ENCODE results near the gene ST7. TPM values are rescaled to one million over a fixed set of nuclear protein-coding genes. Genes with fewer than 3 reads are reported as not detected.

The ST7 gene
- polyA plus RNA-seq, 2 of the 4 experiments (the other 2 are of a cell fraction): 16.2 to 26.0 TPM

GRCh38 chr7:117202511-117202910 is 249.2 kb downstream of the ST7 start:
- ATAC-seq (no peak), DNase-seq (ENCODE audit: low read depth in 1 of 2, low spot score in 1 of 2) (no peak), FAIRE-seq (no peak)
- POLR2A ChIA-PET: no interaction called here
- WGBS (ENCODE audit: missing lambda C conversion rate): 83% methylated on average over 3 of the region's 3 CpGs
- Histone ChIP-seq H3K4me2 (no peak overlapping the region), H3K27ac (no peak overlapping the region), H3K9me3 (no peaks in the 10 kb centered on the region), H3K4me3 (no peak overlapping the region), H3K4me1 (no peaks in the 10 kb centered on the region)
- CTCF ChIA-PET: interaction anchor here (0.9 to 4.5 kb wide), 2 partner anchors 10 to 17 kb away, joined by 3 to 21 read pairs; no protein-coding TSS in a partner anchor
- TF ChIP-seq JUN (IDR thresholded peaks at IDR 0.05): no peak
- TF ChIP-seq, protein P1, sequence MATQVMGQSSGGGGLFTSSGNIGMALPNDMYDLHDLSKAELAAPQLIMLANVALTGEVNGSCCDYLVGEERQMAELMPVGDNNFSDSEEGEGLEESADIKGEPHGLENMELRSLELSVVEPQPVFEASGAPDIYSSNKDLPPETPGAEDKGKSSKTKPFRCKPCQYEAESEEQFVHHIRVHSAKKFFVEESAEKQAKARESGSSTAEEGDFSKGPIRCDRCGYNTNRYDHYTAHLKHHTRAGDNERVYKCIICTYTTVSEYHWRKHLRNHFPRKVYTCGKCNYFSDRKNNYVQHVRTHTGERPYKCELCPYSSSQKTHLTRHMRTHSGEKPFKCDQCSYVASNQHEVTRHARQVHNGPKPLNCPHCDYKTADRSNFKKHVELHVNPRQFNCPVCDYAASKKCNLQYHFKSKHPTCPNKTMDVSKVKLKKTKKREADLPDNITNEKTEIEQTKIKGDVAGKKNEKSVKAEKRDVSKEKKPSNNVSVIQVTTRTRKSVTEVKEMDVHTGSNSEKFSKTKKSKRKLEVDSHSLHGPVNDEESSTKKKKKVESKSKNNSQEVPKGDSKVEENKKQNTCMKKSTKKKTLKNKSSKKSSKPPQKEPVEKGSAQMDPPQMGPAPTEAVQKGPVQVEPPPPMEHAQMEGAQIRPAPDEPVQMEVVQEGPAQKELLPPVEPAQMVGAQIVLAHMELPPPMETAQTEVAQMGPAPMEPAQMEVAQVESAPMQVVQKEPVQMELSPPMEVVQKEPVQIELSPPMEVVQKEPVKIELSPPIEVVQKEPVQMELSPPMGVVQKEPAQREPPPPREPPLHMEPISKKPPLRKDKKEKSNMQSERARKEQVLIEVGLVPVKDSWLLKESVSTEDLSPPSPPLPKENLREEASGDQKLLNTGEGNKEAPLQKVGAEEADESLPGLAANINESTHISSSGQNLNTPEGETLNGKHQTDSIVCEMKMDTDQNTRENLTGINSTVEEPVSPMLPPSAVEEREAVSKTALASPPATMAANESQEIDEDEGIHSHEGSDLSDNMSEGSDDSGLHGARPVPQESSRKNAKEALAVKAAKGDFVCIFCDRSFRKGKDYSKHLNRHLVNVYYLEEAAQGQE (IDR thresholded peaks at IDR 0.05): no peak
- TF ChIP-seq, protein P2, sequence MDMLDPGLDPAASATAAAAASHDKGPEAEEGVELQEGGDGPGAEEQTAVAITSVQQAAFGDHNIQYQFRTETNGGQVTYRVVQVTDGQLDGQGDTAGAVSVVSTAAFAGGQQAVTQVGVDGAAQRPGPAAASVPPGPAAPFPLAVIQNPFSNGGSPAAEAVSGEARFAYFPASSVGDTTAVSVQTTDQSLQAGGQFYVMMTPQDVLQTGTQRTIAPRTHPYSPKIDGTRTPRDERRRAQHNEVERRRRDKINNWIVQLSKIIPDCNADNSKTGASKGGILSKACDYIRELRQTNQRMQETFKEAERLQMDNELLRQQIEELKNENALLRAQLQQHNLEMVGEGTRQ (IDR thresholded peaks at IDR 0.05): no peak
- TF ChIP-seq, protein P3, sequence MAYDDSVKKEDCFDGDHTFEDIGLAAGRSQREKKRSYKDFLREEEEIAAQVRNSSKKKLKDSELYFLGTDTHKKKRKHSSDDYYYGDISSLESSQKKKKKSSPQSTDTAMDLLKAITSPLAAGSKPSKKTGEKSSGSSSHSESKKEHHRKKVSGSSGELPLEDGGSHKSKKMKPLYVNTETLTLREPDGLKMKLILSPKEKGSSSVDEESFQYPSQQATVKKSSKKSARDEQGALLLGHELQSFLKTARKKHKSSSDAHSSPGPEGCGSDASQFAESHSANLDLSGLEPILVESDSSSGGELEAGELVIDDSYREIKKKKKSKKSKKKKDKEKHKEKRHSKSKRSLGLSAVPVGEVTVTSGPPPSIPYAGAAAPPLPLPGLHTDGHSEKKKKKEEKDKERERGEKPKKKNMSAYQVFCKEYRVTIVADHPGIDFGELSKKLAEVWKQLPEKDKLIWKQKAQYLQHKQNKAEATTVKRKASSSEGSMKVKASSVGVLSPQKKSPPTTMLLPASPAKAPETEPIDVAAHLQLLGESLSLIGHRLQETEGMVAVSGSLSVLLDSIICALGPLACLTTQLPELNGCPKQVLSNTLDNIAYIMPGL (CRISPR knock-in tag; IDR thresholded peaks at IDR 0.05; ENCODE audit: borderline replicate concordance): no peak
- TF ChIP-seq RCOR1 (IDR thresholded peaks at IDR 0.05; ENCODE audit: low read depth, low read length): no peak
- no peak for TF ChIP-seq MYC (IDR thresholded peaks at IDR 0.05; ENCODE audit: borderline replicate concordance, low read length)
- TF ChIP-seq CEBPB (IDR thresholded peaks at IDR 0.05): no peak
- TF ChIP-seq ZC3H11A (IDR thresholded peaks at IDR 0.05): no peak
- TF ChIP-seq JUNB (IDR thresholded peaks at IDR 0.05): no peak
- no peak for TF ChIP-seq ESRRA (IDR thresholded peaks at IDR 0.05; ENCODE audit: borderline replicate concordance, low read length)
- TF ChIP-seq PHF8 (IDR thresholded peaks at IDR 0.05; ENCODE audit: borderline replicate concordance, low read depth): no peak
- no peak for TF ChIP-seq HOXA7 (CRISPR knock-in tag; IDR thresholded peaks at IDR 0.05)
- TF ChIP-seq HDAC2 (IDR thresholded peaks at IDR 0.05): no peak
- TF ChIP-seq MAFK (IDR thresholded peaks at IDR 0.05; ENCODE audit: partially characterized antibody): no peak

DNA sequence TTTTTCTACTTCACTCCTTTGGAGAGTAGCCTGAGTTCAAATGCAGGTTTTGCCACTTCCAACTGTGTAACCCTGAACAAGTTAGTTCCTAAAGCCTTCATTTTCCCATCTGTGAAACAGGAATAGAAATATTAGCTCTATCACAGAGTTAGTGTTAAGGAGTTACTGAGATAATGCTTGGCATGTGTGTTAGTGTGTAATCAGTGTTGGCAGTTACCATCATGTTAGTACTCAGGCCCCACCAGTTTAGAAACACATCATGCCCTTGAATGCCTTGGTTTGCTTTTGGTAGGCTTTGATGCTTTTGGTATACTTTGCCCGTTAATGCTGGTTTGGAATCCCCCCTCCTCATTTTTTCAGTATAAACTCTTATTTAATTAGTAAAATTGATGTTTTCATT is 249.9 kb downstream of the ST7 start:
- FAIRE-seq: no peak
- Histone ChIP-seq H3K4me2 (no peak overlapping the region), H3K27ac (no peak overlapping the region), H3K4me3 (no peak overlapping the region), H3K9me3 (no peaks in the 10 kb centered on the region), H3K4me1 (no peaks in the 10 kb centered on the region)
- ChIA-PET CTCF (interaction anchor here (1.5 to 4.5 kb wide), 2 partner anchors 10 to 20 kb away, joined by 3 to 21 read pairs; no protein-coding TSS in a partner anchor), POLR2A (no interaction called here)
- DNase-seq (ENCODE audit: low read depth in 1 of 2, low spot score in 1 of 2): no peak
- WGBS (ENCODE audit: missing lambda C conversion rate): 86% methylated on average over 1 of the region's 1 CpG
- TF ChIP-seq ZFP36 (IDR thresholded peaks at IDR 0.05; ENCODE audit: borderline replicate concordance, partially characterized antibody): no peak
- TF ChIP-seq, protein P4, sequence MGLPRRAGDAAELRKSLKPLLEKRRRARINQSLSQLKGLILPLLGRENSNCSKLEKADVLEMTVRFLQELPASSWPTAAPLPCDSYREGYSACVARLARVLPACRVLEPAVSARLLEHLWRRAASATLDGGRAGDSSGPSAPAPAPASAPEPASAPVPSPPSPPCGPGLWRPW (IDR thresholded peaks at IDR 0.05): no peak
- TF ChIP-seq, protein P3 (CRISPR knock-in tag; IDR thresholded peaks at IDR 0.05; ENCODE audit: borderline replicate concordance): no peak
- no peak for TF ChIP-seq RFX5 (IDR thresholded peaks at IDR 0.05)
- no peak for TF ChIP-seq HEYL (CRISPR knock-in tag; IDR thresholded peaks at IDR 0.05)
- no peak for TF ChIP-seq EHF (CRISPR knock-in tag; IDR thresholded peaks at IDR 0.05)
- TF ChIP-seq JUNB (IDR thresholded peaks at IDR 0.05): no peak
- TF ChIP-seq JUN (IDR thresholded peaks at IDR 0.05): no peak
- TF ChIP-seq, protein P5, sequence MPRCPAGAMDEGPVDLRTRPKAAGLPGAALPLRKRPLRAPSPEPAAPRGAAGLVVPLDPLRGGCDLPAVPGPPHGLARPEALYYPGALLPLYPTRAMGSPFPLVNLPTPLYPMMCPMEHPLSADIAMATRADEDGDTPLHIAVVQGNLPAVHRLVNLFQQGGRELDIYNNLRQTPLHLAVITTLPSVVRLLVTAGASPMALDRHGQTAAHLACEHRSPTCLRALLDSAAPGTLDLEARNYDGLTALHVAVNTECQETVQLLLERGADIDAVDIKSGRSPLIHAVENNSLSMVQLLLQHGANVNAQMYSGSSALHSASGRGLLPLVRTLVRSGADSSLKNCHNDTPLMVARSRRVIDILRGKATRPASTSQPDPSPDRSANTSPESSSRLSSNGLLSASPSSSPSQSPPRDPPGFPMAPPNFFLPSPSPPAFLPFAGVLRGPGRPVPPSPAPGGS (IDR thresholded peaks at IDR 0.05): no peak
- TF ChIP-seq HOXA7 (CRISPR knock-in tag; IDR thresholded peaks at IDR 0.05): no peak
- TF ChIP-seq EP300 (IDR thresholded peaks at IDR 0.05): no peak
- TF ChIP-seq MAZ (IDR thresholded peaks at IDR 0.05; ENCODE audit: borderline replicate concordance, low read depth, low read length): no peak
- no peak for TF ChIP-seq FOSB (CRISPR knock-in tag; IDR thresholded peaks at IDR 0.05)
- no peak for TF ChIP-seq CBX2 (IDR thresholded peaks at IDR 0.05; ENCODE audit: borderline replicate concordance, low read depth)
- no peak for TF ChIP-seq MYC (IDR thresholded peaks at IDR 0.05; ENCODE audit: borderline replicate concordance, low read length)
- TF ChIP-seq PHF8 (IDR thresholded peaks at IDR 0.05; ENCODE audit: borderline replicate concordance, low read depth): no peak
- TF ChIP-seq, protein P6, sequence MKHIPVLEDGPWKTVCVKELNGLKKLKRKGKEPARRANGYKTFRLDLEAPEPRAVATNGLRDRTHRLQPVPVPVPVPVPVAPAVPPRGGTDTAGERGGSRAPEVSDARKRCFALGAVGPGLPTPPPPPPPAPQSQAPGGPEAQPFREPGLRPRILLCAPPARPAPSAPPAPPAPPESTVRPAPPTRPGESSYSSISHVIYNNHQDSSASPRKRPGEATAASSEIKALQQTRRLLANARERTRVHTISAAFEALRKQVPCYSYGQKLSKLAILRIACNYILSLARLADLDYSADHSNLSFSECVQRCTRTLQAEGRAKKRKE (CRISPR knock-in tag; IDR thresholded peaks at IDR 0.05; ENCODE audit: low read depth): no peak
- no peak for TF ChIP-seq POLR2AphosphoS2 (conservative IDR thresholded peaks at IDR 0.05; ENCODE audit: low read length)
- TF ChIP-seq SMC3 (IDR thresholded peaks at IDR 0.05): no peak
- no peak for ATAC-seq
